GOT3 (cell line): ENCODE measurements around the gene CFAP410.
"Not testable (repeated sequence)": the region's sequence is repeated elsewhere in the genome, so short reads cannot be mapped to it uniquely, and the experiment has no call there.

Source experiments
- DNase-seq: peaks from one replicate; lab custom pipeline; 2025; ENCODE audit warnings: mixed read lengths; lab: John Stamatoyannopoulos, UW

The CFAP410 gene

GRCh38 chr21:44285138-44285992 lies 53.8 kb downstream of the CFAP410 start, which contains the start of gene AIRE:
AIRE (plus strand) TSS chr21:44285876; CDS start chr21:44286007, 131 bp downstream.
- no peak for DNase-seq

- DNase-seq = no peak
These were observed 55.2 kb downstream of the CFAP410 start for GRCh38 chr21:44283948-44284347.

- DNase-seq = not testable (repeated sequence)
These were observed 55.9 kb downstream of the CFAP410 start for GRCh38 chr21:44283211-44283785.

GRCh38 chr21:44282370-44282769 lies 56.8 kb downstream of the CFAP410 start:
- no peak for DNase-seq

- DNase-seq = no peak
These were observed 57.4 kb downstream of the CFAP410 start for GRCh38 chr21:44281801-44282200.

GRCh38 chr21:44279354-44280260 lies 59.6 kb downstream of the CFAP410 start:
- DNase-seq = no peak
